Fibroblast of the conjunctiva (primary cell): Measurements from ENCODE around the gene MRPL57.
"Not testable (repeated sequence)": the region's sequence is repeated elsewhere in the genome, so short reads cannot be mapped to it uniquely, and the experiment has no call there.

Source experiments
- DNase-seq: peaks from one replicate; pipeline ENCODE4 v3.0.0-alpha.2; 2010; ENCODE audit warnings: low read depth

Gene MRPL57

DNA sequence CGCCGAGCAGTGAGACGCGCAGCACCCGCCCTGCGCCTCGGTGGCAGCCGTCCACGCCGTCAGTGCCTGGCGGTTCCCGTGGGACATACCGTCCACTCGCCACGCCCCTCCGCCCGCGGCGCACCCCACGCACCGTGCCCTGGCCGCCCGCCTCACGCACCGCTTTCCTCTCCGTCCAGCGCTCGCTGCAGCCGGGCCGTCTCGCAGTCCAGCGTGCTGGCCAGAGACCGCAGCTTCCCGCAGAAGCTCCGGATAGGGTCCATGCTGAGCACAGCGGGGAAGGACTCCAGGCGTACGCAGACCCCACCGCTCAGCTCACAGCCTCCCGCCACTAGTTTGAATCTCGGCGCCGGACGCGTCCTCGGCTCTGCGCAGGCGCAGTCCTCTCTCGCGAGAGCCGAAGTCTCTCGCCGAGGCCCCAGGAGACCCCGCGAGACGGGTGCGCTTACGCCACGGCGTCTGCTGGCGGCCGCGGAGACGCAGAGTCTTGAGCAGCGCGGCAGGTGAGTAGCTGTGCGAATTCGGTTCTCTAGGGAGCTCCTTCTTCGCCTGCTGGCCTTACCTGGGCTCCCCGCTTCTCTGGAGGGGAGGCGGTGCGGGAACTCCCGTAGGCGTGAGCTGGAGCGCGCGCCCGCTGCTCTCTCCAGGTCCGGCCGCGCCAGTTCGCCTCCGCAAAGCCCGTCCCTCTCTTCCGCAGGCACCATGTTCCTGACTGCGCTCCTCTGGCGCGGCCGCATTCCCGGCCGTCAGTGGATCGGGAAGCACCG lies at the start of gene MRPL57, which contains the start of gene SKA3:
Gene MRPL57, plus strand, starts transcription at position 444 of the 767 bp plus-strand sequence. Its CDS starts 259 bp downstream, at position 703.
Gene SKA3, minus strand, starts transcription at position 338 of the 767 bp plus-strand sequence. Its CDS starts 75 bp downstream, at position 263.
- peak; percentile 90 for DNase-seq

DNA sequence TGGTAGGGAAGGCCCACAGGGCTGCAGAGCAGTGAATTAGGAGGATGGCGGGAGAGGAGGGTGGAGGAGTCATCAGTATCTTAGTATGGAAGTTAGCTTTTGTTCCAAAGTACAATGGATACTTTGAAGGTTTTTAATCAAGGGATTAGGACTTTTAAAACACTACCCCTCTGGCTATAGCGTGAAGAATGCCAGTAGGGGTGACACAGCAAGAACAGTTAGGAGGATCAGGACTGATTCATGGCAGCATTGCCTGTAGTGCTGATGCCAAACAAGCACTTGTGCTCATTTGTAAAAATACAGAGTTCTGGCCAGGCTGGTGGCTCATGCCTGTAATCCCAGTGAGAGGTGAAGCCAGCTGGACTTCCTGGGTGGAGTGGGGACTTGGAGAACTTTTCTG lies 46.3 kb upstream of the MRPL57 start:
- no peak for DNase-seq

DNA sequence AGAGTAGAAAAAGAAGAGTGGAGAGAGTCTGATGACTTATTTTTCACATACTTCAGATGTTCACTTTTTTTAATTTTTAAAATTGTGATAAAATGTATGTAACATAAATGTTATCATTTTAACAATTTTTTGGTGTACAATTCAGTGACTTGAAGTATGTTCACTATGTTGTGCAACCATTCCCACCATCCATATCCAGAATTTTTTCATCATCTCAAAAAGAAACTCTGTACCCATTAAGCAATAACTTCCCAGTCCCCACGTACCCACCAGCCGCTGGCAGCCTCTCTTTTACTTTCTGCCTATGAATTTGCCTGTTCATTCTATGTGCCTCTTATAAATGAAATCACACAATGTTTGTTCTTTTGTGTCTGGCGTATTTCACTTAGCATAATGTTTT lies 43.4 kb upstream of the MRPL57 start:
- no peak for DNase-seq

GRCh38 chr13:21134475-21134874 lies 42.0 kb upstream of the MRPL57 start:
- no peak for DNase-seq

- DNase-seq, result not testable (repeated sequence)
Observed at GRCh38 chr13:21135833-21136232, 40.6 kb upstream of the MRPL57 start.

DNA sequence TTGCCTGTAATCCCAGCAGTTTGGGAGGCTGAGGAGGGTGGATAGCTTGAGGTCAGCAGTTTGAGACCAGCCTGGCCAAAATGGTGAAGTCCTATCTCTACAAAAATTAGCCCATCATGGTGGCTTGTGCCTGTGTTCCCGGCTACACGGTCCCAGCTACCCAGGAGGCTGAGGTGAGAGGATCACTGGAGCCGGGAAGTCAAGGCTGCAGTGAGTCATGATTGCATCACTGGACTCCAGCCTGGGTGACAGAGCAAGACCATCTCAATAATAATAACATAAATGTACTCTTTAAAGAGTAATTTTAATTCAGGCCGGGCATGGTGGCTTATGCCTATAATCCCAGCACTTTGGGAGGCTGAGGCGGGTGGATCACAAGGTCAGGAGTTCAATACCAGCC lies 38.8 kb upstream of the MRPL57 start:
- no peak for DNase-seq

- DNase-seq, result no peak
Observed at GRCh38 chr13:21138561-21138960, 37.9 kb upstream of the MRPL57 start.

GRCh38 chr13:21139374-21139773 lies 37.1 kb upstream of the MRPL57 start:
- DNase-seq, result no peak

- DNase-seq, result no peak
Observed at GRCh38 chr13:21142766-21143165, 33.7 kb upstream of the MRPL57 start.

DNA sequence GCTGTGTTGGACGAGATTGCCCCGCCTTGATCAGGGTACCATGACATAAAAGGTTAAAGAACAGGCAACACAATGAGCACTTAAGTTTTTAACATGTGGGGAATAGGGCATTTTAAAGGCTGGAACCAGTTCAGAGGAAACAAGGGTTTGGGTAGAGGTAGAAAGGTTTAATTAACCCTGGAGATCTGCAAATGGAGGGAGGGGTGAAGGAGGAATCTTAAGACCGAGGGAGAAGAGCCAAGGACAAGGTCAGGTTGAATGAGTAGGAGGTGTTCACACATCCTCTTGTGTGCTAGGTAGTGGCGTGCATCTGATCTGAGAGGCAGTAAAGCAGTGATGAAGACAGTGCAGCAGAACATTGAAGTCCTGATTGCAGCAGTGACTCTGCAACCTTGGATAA lies 28.6 kb upstream of the MRPL57 start:
- no peak for DNase-seq

GRCh38 chr13:21148557-21149258 lies 27.8 kb upstream of the MRPL57 start:
- DNase-seq, result no peak

GRCh38 chr13:21149568-21149967 lies 26.9 kb upstream of the MRPL57 start:
- no peak for DNase-seq

DNA sequence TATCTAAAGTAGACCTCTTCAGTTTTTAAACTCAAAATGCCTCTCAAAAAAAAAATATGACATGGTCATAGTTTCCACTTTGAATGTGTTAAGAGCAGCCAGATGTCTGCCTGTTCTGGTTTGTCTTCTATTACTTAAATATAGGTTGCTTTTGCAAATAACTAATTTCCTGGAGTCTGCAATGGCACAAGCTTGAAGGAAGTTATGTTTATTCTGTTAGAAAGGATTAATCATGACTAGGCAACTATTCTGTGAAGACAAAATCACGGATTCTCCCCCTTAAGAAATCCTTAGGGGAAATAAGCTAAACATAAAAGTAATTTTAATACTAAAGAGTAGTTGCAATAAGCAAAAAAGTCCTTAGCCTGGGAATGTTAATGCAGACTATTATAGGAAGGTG lies 26.4 kb upstream of the MRPL57 start:
- no peak for DNase-seq

- no peak for DNase-seq
Observed at GRCh38 chr13:21152251-21152899, 24.1 kb upstream of the MRPL57 start.

- DNase-seq, result no peak
Observed at GRCh38 chr13:21164631-21165030, 11.8 kb upstream of the MRPL57 start.

DNA sequence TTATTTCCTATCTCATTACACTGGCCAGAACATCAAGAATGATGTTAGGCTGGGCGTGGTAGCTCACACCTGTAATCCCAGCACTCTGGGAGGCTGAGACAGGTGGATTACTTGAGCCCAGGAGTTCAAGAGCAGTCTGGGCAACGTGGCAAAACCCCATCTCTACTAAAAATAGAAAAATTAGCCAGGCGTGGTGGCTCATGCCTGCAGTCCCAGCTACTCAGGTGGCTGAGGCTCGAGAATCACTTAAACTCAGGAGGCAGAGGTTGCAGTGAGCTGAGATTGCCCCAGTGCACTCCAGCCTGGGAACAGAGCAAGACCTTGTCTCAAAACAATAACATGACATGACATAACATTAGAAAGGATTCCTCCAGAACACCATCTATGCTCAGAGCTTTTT lies 10.9 kb upstream of the MRPL57 start:
- DNase-seq, result not testable (repeated sequence)

GRCh38 chr13:21171420-21171819 lies 5.0 kb upstream of the MRPL57 start:
- DNase-seq, result no peak

DNA sequence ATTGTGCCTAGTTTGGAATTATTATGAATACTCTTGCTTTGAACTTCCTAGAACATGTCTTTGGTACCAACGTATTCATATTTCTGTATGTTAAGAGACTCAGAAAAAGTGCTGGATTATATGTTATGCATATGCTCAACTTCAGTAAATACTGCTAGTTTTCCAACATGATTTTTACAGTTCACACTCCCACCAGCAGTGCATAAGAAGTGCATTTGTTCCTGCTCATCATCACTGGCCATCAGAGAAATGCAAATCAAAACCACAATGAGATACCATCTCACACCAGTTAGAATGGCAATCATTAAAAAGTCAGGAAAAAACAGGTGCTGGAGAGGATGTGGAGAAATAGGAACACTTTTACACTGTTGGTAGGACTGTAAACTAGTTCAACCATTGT lies 2.7 kb upstream of the MRPL57 start:
- not testable (repeated sequence) for DNase-seq

GRCh38 chr13:21175656-21176214 lies 723 bp upstream of the MRPL57 start:
- DNase-seq, result peak; percentile 21

DNA sequence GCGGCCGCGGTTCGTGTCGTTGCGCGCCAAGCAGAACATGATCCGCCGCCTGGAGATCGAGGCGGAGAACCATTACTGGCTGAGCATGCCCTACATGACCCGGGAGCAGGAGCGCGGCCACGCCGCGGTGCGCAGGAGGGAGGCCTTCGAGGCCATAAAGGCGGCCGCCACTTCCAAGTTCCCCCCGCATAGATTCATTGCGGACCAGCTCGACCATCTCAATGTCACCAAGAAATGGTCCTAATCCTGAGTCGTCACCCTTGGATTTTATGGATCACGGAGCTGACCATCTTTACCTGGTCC lies 475 bp downstream of the MRPL57 start:
- no peak for DNase-seq

- DNase-seq, result no peak
Observed at GRCh38 chr13:21181671-21182070, 5.2 kb downstream of the MRPL57 start.

GRCh38 chr13:21186410-21186809 lies 10.0 kb downstream of the MRPL57 start:
- DNase-seq, result not testable (repeated sequence)

- DNase-seq, result not testable (repeated sequence)
Observed at GRCh38 chr13:21194756-21195155, 18.3 kb downstream of the MRPL57 start.
